ENCODE measurements around the gene NDUFB11. TPM values are rescaled to one million over a fixed set of nuclear protein-coding genes. Genes with fewer than 3 reads are reported as not detected.
A peak's percentile ranks its signal among the peaks of the same experiment; 100 is the strongest.

NDUFB11 gene
- total RNA-seq, 2 donors from 2014 or later, result 113 to 120 TPM

GRCh38 chrX:47093248-47093647, 51.3 kb downstream of the NDUFB11 start:
- no peaks in the 10 kb centered on the region for H3K27me3 ChIP-seq
- H3K4me1 ChIP-seq, result no peaks in the 10 kb centered on the region
- no peak for DNase-seq (ENCODE audit: low spot score)
- no peak overlapping the region for H3K4me3 ChIP-seq
- no peaks in the 10 kb centered on the region for H3K36me3 ChIP-seq
- peak in 1 of 2 donors; percentile 57 for TF ChIP-seq CTCF (IDR thresholded peaks at IDR 0.05)
- peaks cover 0 to 3% of the 10 kb centered on the region in 2 donors for H3K9me3 ChIP-seq
- H3K27ac ChIP-seq, result no peak overlapping the region

Other genes with a start within 250 kb of the NDUFB11 start
- 1 to 10 TPM; 3.8 to 3.9 TPM for gene JADE3, start 232.3 kb downstream of the NDUFB11 start, total RNA-seq
- gene RGN, start 66.3 kb downstream of the NDUFB11 start, total RNA-seq, result 10 to 100 TPM in 1 of 2 donors, 1 to 10 TPM in 1; 7.3 to 14.1 TPM
- gene RBM10, start 519 bp upstream of the NDUFB11 start, total RNA-seq, result 10 to 100 TPM; 22.1 to 32.1 TPM
- 100 to 1,000 TPM; 102 to 136 TPM for gene UBA1, start 49.1 kb upstream of the NDUFB11 start, total RNA-seq
- gene CDK16, start 74.0 kb upstream of the NDUFB11 start, total RNA-seq, result 100 to 1,000 TPM; 128 to 140 TPM
- 10 to 100 TPM; 35.2 to 63.6 TPM for gene USP11, start 88.3 kb upstream of the NDUFB11 start, total RNA-seq
- under 1 TPM in 1 of 2 donors, not detected in 1; 0.19 TPM for gene ZNF157, start 225.9 kb upstream of the NDUFB11 start, total RNA-seq

All from right atrium auricular region (tissue), 2 donors.